Activated T-helper 1 cell treated with anti-CD3 and anti-CD28 coated beads, Interleukin-12 subunit alpha, Interleukin-12 subunit beta, Interleukin-2, Interleukin-4 antibody, amounts not matched to agents 30 ng/mL and 10 ng/mL and 1 ng/mL, durations not matched to agents 14 hours and 24 hours and 36 hours (primary cell): ENCODE measurements around the gene STOM. TPM values are rescaled to one million over a fixed set of nuclear protein-coding genes. Genes with fewer than 3 reads are reported as not detected.
A peak's percentile ranks its signal among the peaks of the same experiment; 100 is the strongest.

Experiments used
- DNase-seq: peaks from one replicate; pipeline ENCODE4 v3.0.0; 2021; ENCODE audit warnings: low spot score
- H3K27ac Mint-ChIP-seq: one replicate; pipeline ENCODE4 v1.8.0; 2021; ENCODE audit warnings: mild to moderate bottlenecking, mixed read lengths
- H3K27me3 Mint-ChIP-seq: one replicate; pipeline ENCODE4 v1.8.0; 2022; ENCODE audit warnings: mild to moderate bottlenecking, moderate library complexity, mixed read lengths; ENCODE audit not compliant: insufficient read depth
- H3K36me3 Mint-ChIP-seq: one replicate; pipeline ENCODE4 v1.8.0; 2021; ENCODE audit warnings: low read depth, mixed read lengths
- H3K4me1 Mint-ChIP-seq: one replicate; pipeline ENCODE4 v1.8.0; 2021; ENCODE audit warnings: low read depth, mixed read lengths
- H3K4me3 Mint-ChIP-seq: one replicate; pipeline ENCODE4 v1.8.0; 2021; ENCODE audit warnings: mild to moderate bottlenecking, moderate library complexity, mixed read lengths
- H3K9me3 Mint-ChIP-seq: one replicate; pipeline ENCODE4 v1.8.0; 2021; ENCODE audit warnings: mixed read lengths
- intact Hi-C: fragments of 100-400 bp; cut with micrococcal nuclease; formaldehyde crosslinking; loops from one replicate; pipeline ENCODE4 v1.15.1; 2024
- total RNA-seq: library from RNA; stranded (reverse); gene quantifications from 2 replicates; pipeline ENCODE4 v1.2.3, GENCODE V29; 2022

STOM gene
- total RNA-seq, 1 donor from 2014 or later, result 51.7 TPM

DNA sequence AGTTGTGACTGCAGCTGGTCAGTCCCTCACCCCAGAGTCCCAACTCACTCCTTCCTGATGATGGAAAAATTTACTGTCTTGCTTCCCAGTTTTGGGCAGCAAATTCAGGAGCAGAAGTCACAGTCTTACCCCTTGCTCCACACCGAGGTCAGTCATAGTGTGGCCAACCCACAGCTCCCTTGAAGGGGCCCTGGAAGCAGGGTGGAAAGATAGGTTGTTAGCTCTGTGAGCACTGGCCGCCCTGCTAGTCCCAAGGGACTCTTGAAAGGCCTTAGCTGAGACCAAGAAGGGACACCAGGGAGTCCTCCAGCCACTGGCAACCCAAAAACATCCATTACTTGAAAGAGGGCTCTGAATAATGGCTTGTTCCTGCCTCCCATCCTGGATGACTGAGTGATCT lies 62.1 kb downstream of the STOM start:
- DNase-seq, result no peak
- Mint-ChIP-seq H3K27ac (no peak overlapping the region), H3K4me1 (no peaks in the 10 kb centered on the region), H3K4me3 (no peak overlapping the region), H3K9me3 (no peaks in the 10 kb centered on the region), H3K27me3 (peaks cover 2% of the 10 kb centered on the region), H3K36me3 (no peaks in the 10 kb centered on the region)
- intact Hi-C loops, result no loop called here

DNA sequence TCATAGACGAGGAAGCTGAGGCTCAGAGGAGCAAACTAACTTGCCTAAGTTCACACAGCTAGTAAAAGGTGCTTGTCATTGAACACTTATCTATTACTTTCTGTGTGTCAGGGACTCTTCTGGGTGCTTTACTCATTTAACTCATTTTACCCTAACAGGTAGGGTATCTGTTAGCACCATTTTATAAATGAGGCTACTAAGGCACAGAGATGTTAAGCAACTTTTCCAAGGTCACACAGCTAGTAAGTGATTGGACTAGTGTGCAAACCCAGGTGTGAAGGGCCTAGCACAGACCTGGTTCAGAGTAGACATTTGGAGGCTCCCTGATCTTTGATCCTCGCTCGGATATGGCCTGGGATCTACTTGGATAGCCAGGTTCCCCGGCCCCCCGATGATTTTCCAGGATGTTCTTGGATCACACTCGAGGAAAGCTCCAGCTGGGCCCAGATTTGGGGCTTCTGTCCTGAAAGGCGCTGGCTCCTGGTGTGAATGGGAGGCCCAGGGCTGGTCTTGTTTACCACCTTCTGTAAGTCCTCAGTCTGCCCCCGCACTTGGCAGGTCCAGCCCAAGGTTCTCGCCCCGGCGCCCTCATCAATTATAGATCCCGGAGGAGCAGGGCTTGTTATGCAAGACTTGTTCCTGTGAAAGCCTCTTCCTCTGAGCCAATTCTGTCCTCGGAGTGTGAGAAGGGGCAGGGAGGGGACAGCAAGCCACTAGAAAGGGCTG lies 64.6 kb downstream of the STOM start:
- Mint-ChIP-seq H3K27ac (no peak overlapping the region), H3K4me1 (peaks cover 2% of the 10 kb centered on the region), H3K27me3 (peaks cover 4% of the 10 kb centered on the region), H3K9me3 (no peaks in the 10 kb centered on the region), H3K4me3 (no peak overlapping the region), H3K36me3 (no peaks in the 10 kb centered on the region)
- no peak for DNase-seq
- intact Hi-C loops, result no loop called here

DNA sequence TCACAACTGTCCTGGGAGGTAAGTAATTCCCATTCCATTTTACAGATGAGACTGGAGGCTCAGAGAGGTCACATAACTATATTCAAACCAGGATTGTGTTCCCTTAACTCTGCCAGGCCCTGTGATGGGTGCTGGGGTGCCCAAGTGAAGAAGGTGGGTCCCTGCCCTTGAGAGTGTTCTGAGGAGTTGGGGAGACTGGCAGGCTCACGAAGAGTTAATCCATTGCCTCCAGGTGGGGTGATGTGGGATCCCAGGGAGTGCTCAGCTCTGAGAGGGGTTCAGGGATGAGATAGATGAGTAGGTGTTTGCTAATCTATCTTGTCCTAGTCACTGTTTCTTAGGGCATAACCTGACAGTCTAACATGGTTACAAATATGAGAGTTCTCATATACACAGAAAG lies 65.3 kb downstream of the STOM start:
- DNase-seq, result no peak
- Mint-ChIP-seq H3K9me3 (no peaks in the 10 kb centered on the region), H3K4me3 (no peak overlapping the region), H3K27me3 (peaks cover 10% of the 10 kb centered on the region), H3K36me3 (no peaks in the 10 kb centered on the region), H3K4me1 (peaks cover 9% of the 10 kb centered on the region), H3K27ac (no peak overlapping the region)
- intact Hi-C loops, result no loop called here

DNA sequence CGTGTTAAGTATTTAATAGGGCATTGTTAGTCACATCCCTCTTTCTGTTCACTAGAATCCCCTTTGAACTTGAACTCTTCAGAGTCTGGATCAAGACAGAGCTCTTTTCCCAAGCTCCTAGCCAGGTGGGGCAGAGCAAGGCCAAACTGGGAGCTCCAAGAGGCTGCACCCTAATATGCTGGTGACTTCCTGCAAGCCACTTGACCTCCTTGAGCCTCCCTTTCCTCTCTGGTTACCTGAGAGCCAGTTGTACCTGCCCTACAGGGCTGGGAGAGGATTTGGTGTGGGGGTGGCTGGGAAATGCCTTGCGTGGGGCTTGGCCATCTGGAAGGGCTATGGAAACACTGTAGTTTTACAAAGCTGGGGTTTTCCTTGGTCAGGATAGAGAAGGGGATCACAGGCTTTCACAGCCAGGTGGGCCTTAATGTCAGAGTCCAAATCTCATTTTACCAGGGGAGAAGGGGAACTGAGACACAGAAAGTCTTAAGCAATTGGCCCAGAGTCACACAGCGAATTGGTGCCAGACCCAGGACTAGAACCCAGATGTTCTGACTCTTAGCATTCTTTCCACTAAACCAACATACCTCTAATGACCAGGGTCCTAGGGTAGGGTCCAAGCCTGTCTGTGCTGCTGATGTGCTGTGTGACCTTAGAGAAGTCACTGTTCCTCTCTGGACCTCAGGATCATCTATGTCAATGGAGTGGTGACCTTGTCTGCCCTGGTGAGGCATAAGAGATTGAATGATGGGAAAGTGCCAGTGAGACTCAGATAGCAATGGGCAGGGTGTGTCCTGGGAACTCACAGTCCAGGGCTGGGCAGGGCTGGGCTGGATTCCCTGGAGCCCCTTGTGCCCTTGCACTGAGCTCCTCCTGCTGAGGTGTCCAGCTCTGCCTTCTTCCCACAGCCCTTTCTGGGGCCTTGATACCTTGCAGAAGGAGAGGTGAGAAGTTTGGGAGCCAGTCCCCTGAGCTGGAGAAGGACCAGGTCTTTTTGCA lies 66.3 kb downstream of the STOM start:
- peaks cover 11% of the 10 kb centered on the region for H3K4me1 Mint-ChIP-seq
- no peak for DNase-seq
- H3K27me3 Mint-ChIP-seq, result peaks cover 12% of the 10 kb centered on the region

DNA sequence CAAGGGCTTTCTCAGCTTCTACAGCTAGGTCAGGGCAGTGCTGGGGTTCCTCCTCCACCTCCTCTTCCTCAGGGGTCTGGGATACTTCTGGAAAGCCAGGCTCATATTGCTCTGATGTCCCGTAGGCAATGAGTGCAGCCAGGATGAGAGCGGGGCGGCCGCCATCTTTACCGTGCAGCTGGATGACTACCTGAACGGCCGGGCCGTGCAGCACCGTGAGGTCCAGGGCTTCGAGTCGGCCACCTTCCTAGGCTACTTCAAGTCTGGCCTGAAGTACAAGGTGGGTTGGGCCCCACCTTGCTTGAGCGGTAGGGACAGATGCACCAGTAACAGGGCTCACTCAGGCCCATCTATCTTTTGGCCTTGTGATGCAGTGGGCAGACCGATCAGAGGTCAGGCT lies 67.3 kb downstream of the STOM start:
- Mint-ChIP-seq H3K4me3 (no peak overlapping the region), H3K9me3 (no peaks in the 10 kb centered on the region), H3K27me3 (peaks cover 14% of the 10 kb centered on the region), H3K4me1 (peaks cover 15% of the 10 kb centered on the region), H3K27ac (no peak overlapping the region), H3K36me3 (no peaks in the 10 kb centered on the region)
- intact Hi-C loops, result no loop called here
- no peak for DNase-seq

More for the DNA sequence above, 66.3 kb downstream of the STOM start:
- no peak overlapping the region for H3K27ac Mint-ChIP-seq
- no peaks in the 10 kb centered on the region for H3K9me3 Mint-ChIP-seq
- H3K36me3 Mint-ChIP-seq, result no peaks in the 10 kb centered on the region
- no peak overlapping the region for H3K4me3 Mint-ChIP-seq
- intact Hi-C loops, result no loop called here

DNA sequence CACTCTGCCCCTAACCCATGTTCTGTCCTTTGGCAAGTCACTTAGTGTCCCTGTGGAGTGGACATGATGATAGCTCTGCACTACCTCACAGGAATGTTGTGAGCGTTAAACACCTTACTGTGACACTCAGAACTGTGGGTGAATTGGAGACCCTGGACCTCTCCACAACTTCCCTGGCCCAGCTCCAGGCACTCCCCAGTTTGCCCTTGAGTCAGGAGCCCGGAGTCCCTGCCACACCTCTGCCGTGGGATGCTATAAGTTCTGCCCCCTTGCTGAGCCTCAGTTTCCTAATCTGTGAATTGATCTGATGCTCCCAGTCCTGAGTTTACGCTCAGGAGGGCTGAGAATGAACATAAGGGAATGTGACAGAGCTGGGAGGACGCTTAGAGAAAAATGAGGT lies 67.7 kb downstream of the STOM start:
- Mint-ChIP-seq H3K4me3 (no peak overlapping the region), H3K36me3 (no peaks in the 10 kb centered on the region), H3K27me3 (peaks cover 14% of the 10 kb centered on the region), H3K4me1 (peaks cover 15% of the 10 kb centered on the region), H3K9me3 (no peaks in the 10 kb centered on the region), H3K27ac (no peak overlapping the region)
- intact Hi-C loops, result no loop called here
- no peak for DNase-seq

DNA sequence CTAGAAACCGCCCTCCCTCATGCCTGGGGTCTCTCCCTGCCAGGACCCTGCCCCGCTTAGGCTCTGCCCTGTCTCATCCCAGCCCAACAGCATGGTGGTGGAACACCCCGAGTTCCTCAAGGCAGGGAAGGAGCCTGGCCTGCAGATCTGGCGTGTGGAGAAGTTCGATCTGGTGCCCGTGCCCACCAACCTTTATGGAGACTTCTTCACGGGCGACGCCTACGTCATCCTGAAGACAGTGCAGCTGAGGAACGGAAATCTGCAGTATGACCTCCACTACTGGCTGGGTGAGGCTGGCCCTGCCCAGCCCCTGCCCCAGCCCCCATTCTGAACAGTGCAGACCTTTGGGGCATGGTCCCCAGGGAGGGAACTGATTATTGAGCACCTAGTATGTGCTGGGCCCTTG lies 68.2 kb downstream of the STOM start:
- Mint-ChIP-seq H3K4me1 (peaks cover 15% of the 10 kb centered on the region), H3K9me3 (no peaks in the 10 kb centered on the region), H3K27me3 (peaks cover 14% of the 10 kb centered on the region), H3K27ac (no peak overlapping the region), H3K4me3 (no peak overlapping the region), H3K36me3 (no peaks in the 10 kb centered on the region)
- no peak for DNase-seq
- intact Hi-C loops, result no loop called here

DNA sequence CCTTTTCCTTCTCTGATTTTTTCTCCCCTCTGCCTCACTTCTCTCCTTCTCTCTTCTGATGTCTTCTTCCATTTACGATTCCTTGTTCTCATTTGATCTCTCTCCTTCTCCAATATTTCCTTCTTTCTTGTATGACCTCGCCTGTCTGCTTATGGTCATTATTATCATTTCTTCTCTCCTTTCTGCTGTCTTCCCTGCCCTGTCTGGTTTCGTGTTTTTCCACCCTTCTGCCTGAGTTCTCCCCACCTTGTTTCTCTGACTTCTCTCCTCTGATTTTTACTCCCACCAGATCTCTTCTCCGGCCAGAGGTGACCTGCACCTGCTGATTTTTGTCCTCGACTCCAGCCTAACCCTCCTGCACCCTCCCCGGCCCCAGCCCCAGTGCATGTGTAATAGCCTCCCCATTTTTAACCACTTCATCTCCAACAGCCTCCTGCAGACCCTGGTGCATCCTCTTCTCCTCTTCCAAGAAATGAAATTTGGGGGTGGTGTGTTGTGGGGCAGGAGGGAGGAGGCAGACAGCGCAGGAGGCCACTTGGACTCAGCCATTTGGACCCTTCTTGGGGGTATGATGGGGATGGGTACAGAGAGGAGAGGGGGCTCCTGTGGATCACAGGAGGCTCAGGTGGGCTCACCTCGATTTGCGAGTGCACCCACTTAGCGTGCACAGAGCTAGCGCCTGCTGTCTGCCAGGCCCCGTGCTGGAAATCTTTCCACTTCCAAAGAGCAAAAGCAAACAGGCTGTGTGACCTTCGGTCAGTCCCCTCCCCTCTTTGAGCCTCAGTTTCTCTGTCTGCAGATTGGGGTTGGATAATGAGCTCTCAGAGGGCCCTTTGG lies 69.5 kb downstream of the STOM start:
- Mint-ChIP-seq H3K4me3 (peak overlapping the region; percentile 75), H3K4me1 (peaks cover 15% of the 10 kb centered on the region), H3K27ac (peak overlapping the region; percentile 15), H3K9me3 (no peaks in the 10 kb centered on the region), H3K36me3 (no peaks in the 10 kb centered on the region), H3K27me3 (peaks cover 14% of the 10 kb centered on the region)
- DNase-seq, result no peak
- intact Hi-C loops, result no loop called here

DNA sequence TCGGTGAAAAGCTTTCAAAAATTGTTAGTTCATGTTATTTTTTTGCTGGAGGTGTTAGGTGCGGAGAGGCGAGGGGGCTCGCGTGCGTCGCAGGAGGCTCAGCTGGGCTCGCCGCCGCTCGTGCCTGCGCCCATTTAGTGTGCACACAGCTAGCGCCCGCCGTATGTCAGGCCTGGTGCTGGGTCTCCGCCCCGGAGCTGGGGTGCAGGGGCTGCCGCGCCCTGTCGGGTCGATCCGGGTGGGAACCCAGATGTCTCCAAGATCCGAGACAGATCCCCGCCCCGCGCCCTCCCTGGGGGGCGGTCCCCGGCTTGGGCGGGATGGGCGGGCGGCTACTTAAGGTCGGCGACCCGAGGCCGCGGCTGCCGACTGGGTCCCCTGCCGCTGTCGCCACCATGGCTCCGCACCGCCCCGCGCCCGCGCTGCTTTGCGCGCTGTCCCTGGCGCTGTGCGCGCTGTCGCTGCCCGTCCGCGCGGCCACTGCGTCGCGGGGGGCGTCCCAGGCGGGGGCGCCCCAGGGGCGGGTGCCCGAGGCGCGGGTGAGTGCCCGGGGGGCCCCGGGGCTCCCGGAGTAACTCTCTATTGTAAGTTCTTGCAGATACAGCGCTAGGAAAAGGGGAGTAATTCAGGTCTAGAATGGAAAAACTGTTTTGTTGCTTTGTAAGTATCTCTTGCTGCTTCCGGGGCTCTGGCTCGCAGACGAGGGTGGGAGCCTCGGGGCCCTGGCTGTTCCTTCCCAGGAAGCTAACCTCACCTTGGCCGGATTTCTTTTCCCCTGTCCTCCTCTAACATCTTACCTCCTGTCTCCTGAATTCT lies 70.4 kb downstream of the STOM start:
- peak overlapping the region; percentile 75 for H3K4me3 Mint-ChIP-seq
- H3K27ac Mint-ChIP-seq, result peak overlapping the region; percentile 15
- intact Hi-C loops, result no loop called here
- peaks cover 15% of the 10 kb centered on the region for H3K4me1 Mint-ChIP-seq
- no peak for DNase-seq
- H3K9me3 Mint-ChIP-seq, result no peaks in the 10 kb centered on the region
- peaks cover 18% of the 10 kb centered on the region for H3K27me3 Mint-ChIP-seq
- no peaks in the 10 kb centered on the region for H3K36me3 Mint-ChIP-seq

DNA sequence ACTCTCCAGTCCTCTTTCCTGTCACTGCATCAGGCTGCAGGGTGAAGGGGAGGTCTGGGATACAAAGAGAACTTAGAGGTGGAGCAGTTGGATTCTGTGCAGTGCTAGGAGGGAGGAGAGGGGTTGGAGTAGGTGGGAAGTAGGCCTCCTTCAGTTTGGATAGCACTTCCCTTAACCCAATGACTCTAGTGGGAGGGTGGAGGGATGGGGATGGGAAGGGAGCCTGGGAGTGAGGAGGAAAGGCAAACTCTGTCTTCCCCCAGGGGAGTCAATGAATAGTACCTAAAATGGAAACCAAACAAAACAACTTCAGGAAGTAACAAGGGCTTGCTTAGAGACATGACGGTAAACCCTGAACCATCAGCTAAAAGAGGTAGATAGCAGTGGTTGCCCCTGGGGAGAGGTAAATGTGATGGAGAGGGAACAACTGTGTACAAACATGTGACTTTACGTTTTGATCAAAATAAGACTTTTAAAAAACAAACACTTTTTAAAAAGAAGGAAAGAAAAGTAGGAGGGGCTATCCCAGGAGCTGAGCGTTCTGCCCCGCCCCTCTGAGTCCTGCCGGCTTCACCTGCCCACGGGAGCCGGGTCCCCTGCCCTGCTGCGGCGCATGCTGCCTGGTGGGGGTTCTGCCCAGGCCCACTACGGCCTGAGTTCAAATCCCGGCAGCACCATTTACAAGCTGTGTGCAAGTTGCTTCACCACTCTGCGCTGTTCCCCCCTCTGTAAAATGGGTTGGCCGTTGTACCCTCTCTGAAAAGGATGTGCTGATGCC lies 71.2 kb downstream of the STOM start:
- Mint-ChIP-seq H3K4me1 (peaks cover 15% of the 10 kb centered on the region), H3K27me3 (peaks cover 18% of the 10 kb centered on the region), H3K9me3 (no peaks in the 10 kb centered on the region), H3K36me3 (no peaks in the 10 kb centered on the region), H3K27ac (no peak overlapping the region), H3K4me3 (peak overlapping the region; percentile 59)
- DNase-seq, result no peak
- intact Hi-C loops, result no loop called here

DNA sequence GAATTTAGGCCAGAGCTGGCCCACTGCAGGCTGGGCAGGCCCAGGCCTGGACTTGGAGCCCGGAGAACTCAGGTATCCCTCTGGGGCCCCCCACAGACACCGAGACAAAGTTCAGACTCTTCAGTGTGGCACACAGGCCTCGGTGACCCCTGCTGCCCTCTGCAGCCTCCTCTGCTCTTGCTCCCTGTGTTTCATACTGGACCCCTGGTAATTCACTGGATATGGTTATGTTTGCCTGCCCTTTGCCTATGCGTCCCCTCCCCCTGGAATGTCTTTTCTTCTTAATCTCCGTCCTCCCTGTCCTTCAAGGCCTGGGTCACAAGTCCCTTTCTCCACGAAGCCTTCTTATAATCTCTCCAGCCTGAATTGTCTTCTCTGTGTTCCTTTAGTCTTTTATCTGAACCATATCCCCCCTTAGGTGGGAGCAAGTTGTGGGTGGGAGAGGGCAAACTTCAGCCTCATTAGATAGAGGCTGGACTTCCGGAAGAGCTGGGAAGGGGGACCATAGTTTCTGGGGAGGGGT lies 72.0 kb downstream of the STOM start:
- Mint-ChIP-seq H3K4me1 (peaks cover 15% of the 10 kb centered on the region), H3K27ac (no peak overlapping the region), H3K36me3 (no peaks in the 10 kb centered on the region), H3K27me3 (peaks cover 18% of the 10 kb centered on the region), H3K9me3 (no peaks in the 10 kb centered on the region), H3K4me3 (no peak overlapping the region)
- DNase-seq, result no peak
- intact Hi-C loops, result no loop called here
